HCT116 (cell line): Measurements from ENCODE around the gene KRTDAP.

Experiments used
- CTCF ChIP-seq, 3 experiments: fragments of 200-600 bp in 1 of 3; sonication (generic) in 1 of 3; IDR thresholded peaks in 2 of 3; conservative IDR thresholded peaks in 1 of 3; 2 replicates each; pipeline ENCODE4 v1.5.1; 2012 to 2017; ENCODE audit warnings: low read depth in 2 of 3, low read length in 2 of 3, antibody characterized with exemption in 1 of 3, borderline replicate concordance in 1 of 3, control low read depth in 1 of 3, mild to moderate bottlenecking in 1 of 3, mixed read lengths in 1 of 3, mixed run types in 1 of 3, moderate library complexity in 1 of 3; ENCODE audit not compliant: insufficient read depth in 1 of 3
- POLR2A ChIP-seq: IDR thresholded peaks from 2 replicates; pipeline ENCODE4 v1.7.0; 2011; ENCODE audit warnings: borderline replicate concordance; ENCODE audit not compliant: insufficient read depth, insufficient read length; ENCODE audit errors: extremely low read depth

GRCh38 chr19:35484252-35485036 is 5.8 kb downstream of the KRTDAP start:
- TF ChIP-seq POLR2A (no peak), CTCF (IDR thresholded peaks at IDR 0.05 in 2 of 3, conservative IDR thresholded peaks at IDR 0.05 in 1 of 3; ENCODE audit: borderline replicate concordance in 1 of 3, insufficient read depth in 1 of 3, low read depth in 2 of 3, low read length in 2 of 3) (no peak)
